GM12878 (cell line): ENCODE measurements around the gene RARB. TPM values are rescaled to one million over a fixed set of nuclear protein-coding genes. Genes with fewer than 3 reads are reported as not detected.

ENCODE experiments used
- ATAC-seq: fragments of 200-7000 bp; cut with Tn5 transposase; 3 replicates; pipeline ENCODE4 v1.9.1; 2020; ENCODE audit warnings: mild to moderate bottlenecking, moderate library complexity
- BruUV-seq: library from RNA; stranded (reverse); fragments of 400-500 nt; replicated peaks from 2 replicates; lab custom pipeline; 2021; lab: Mats Ljungman, UMichigan
- CTCF ChIA-PET: fragments of 300-600 bp; sonication (Branson Sonifier 250); formaldehyde crosslinking; extraction: SDS; loops from one replicate; lab custom pipeline; 2021; ENCODE audit warnings: inconsistent platforms; lab: Yijun Ruan, JAX
- POLR2A ChIA-PET: fragments of 350-600 bp; formaldehyde crosslinking; extraction: SDS; loops from one replicate; lab custom pipeline; 2021; ENCODE audit warnings: inconsistent platforms; lab: Charles Lee
- RAD21 ChIA-PET: fragments of 300-600 bp; sonication (Branson Sonifier 250); formaldehyde crosslinking; loops from one replicate; lab custom pipeline; 2023; ENCODE audit warnings: antibody characterized with exemption; ENCODE audit not compliant: unreplicated experiment; lab: Charles Lee
- SMC1A ChIA-PET: fragments of 300-600 bp; sonication (Branson Sonifier 250); formaldehyde crosslinking; loops from one replicate; lab custom pipeline; 2023; ENCODE audit not compliant: unreplicated experiment, uncharacterized antibody; lab: Charles Lee
- DNase-seq: peaks from one replicate; pipeline ENCODE4 v3.0.0-alpha.2; 2011; ENCODE audit warnings: low read depth, low spot score
- FAIRE-seq: peaks from 3 replicates; lab custom pipeline; 2011; peaks lifted over from hg19 to GRCh38; lab: Jason Lieb, UNC
- H2AFZ ChIP-seq: 2 replicates; pipeline ENCODE4 v1.6.0; 2011; ENCODE audit warnings: low read depth, low read length, control low read depth; ENCODE audit not compliant: control insufficient read depth
- H3K27ac ChIP-seq: 2 replicates; pipeline ENCODE4 v1.5.1; 2011; ENCODE audit warnings: control low read depth; ENCODE audit not compliant: control insufficient read depth, insufficient read depth
- H3K27me3 ChIP-seq, 2 experiments: replicated peaks in 1 of 2; 2 replicates each; pipeline versions ENCODE4 v1.6.0 to v1.6.1; 2011; ENCODE audit warnings: low read length in 1 of 2; ENCODE audit not compliant: control insufficient read depth in 2 of 2, insufficient read depth in 2 of 2
- H3K36me3 ChIP-seq, 2 experiments: 2 replicates each; pipeline ENCODE4 v1.5.1; 2011; ENCODE audit warnings: low read length in 1 of 2; ENCODE audit not compliant: control insufficient read depth in 2 of 2, insufficient read depth in 2 of 2
- H3K4me1 ChIP-seq: 2 replicates; pipeline ENCODE4 v1.6.1; 2011; ENCODE audit warnings: mild to moderate bottlenecking, low read length, moderate library complexity, mixed read lengths; ENCODE audit not compliant: control insufficient read depth, insufficient read depth
- H3K4me2 ChIP-seq: 2 replicates; pipeline ENCODE4 v1.6.0; 2011; ENCODE audit warnings: control low read depth; ENCODE audit not compliant: control insufficient read depth, insufficient read depth
- H3K4me3 ChIP-seq: fragments of 200-600 bp; sonication (generic); 2 replicates; pipeline ENCODE4 v1.5.1; 2016
- H3K79me2 ChIP-seq: 2 replicates; pipeline ENCODE4 v1.6.0; 2011; ENCODE audit warnings: low read length; ENCODE audit not compliant: control insufficient read depth, insufficient read depth
- H3K9ac ChIP-seq: 2 replicates; pipeline ENCODE4 v1.8.0; 2011; ENCODE audit warnings: low read length, control low read depth, mixed read lengths; ENCODE audit not compliant: control insufficient read depth, insufficient read depth
- H3K9me3 ChIP-seq: replicated peaks from 3 replicates; pipeline ENCODE4 v1.5.1; 2011; ENCODE audit warnings: mild to moderate bottlenecking, low read length; ENCODE audit not compliant: control insufficient read depth, insufficient read depth
- H4K20me1 ChIP-seq: 2 replicates; pipeline ENCODE4 v1.6.0; 2011; ENCODE audit not compliant: control insufficient read depth, insufficient read depth
- ATF7 ChIP-seq: fragments of 450-650 bp; IDR thresholded peaks from 2 replicates; pipeline ENCODE4 v1.6.1; 2016; ENCODE audit warnings: low read depth, mild to moderate bottlenecking
- BACH1 ChIP-seq: fragments of 450-650 bp; IDR thresholded peaks from 2 replicates; pipeline ENCODE4 v1.6.1; 2017; ENCODE audit warnings: mild to moderate bottlenecking, borderline replicate concordance
- BCL11A ChIP-seq: IDR thresholded peaks from 2 replicates; pipeline ENCODE4 v1.6.1; 2011; ENCODE audit warnings: low read depth, low read length
- BRCA1 ChIP-seq: IDR thresholded peaks from 2 replicates; pipeline ENCODE4 v1.6.1; 2011; ENCODE audit warnings: low read depth, low read length, improper control_type of control experiment
- ESRRA ChIP-seq: IDR thresholded peaks from 2 replicates; pipeline ENCODE4 v1.6.1; 2012; ENCODE audit warnings: mild to moderate bottlenecking, low read length, improper control_type of control experiment
- HCFC1 ChIP-seq: fragments of 150-350 bp; IDR thresholded peaks from 2 replicates; pipeline ENCODE4 v1.6.1; 2014; ENCODE audit warnings: low read length
- HDAC6 ChIP-seq: fragments of 200-600 bp; sonication (generic); IDR thresholded peaks from one replicate; pipeline ENCODE4 v1.8.0; 2017; ENCODE audit warnings: antibody characterized with exemption; ENCODE audit not compliant: unreplicated experiment
- LARP7 ChIP-seq: fragments of 450-650 bp; IDR thresholded peaks from 2 replicates; pipeline ENCODE4 v1.6.1; 2017; ENCODE audit warnings: mild to moderate bottlenecking
- RB1 ChIP-seq: fragments of 450-650 bp; formaldehyde crosslinking; IDR thresholded peaks from 2 replicates; pipeline ENCODE4 v1.6.1; 2017; ENCODE audit warnings: mild to moderate bottlenecking, borderline replicate concordance
- SRF ChIP-seq, 2 experiments: IDR thresholded peaks; 2 replicates each; pipeline ENCODE4 v1.6.1; 2011; ENCODE audit warnings: low read depth in 2 of 2, low read length in 2 of 2, mild to moderate bottlenecking in 1 of 2, moderate library complexity in 1 of 2
- TCF12 ChIP-seq: IDR thresholded peaks from 2 replicates; pipeline ENCODE4 v1.6.1; 2011; ENCODE audit warnings: low read depth, mild to moderate bottlenecking, low read length
- WGBS: methylation state at CpG from one replicate; pipeline ENCODE4 v1.1.6; 2016; ENCODE audit warnings: low lambda C conversion rate; ENCODE audit not compliant: insufficient replicate concordance, insufficient coverage; ENCODE audit errors: missing lambda C conversion rate; 5-methylcytosine and 5-hydroxymethylcytosine counted together
- in situ Hi-C: fragments of 300-500 bp; cut with MboI; formaldehyde crosslinking; loops from 9 replicates; pipeline ENCODE4 v1.14.3; 2018; ENCODE audit warnings: mixed read lengths
- intact Hi-C: fragments of 100-400 bp; cut with micrococcal nuclease; formaldehyde crosslinking; loops from one replicate; pipeline ENCODE4 v1.14.2; 2022; ENCODE audit not compliant: unreplicated experiment
- polyA plus RNA-seq, 11 experiments: library from polyadenylated mRNA; depleted of rRNA in 4 of 11; unstranded in 6 of 11; stranded (reverse) in 5 of 11; fragments of >200 nt; fragmentation: Nextera tagmentation in 4 of 11; fragmentation: Illumina TruSeq in 1 of 11; extraction: Ambion mirVana in 4 of 11; extraction: Trizol in 1 of 11; gene quantifications; 1 replicate in 1 of 11; 2 replicates in 10 of 11; pipeline versions ENCODE4 v1.2.1 to v1.2.3, GENCODE V29; 2011 to 2016; ENCODE audit warnings: inconsistent platforms in 2 of 11, missing spikeins in 2 of 11, low read depth in 1 of 11
- total RNA-seq, 4 experiments: library from RNA; depleted of rRNA in 3 of 4; stranded (reverse); fragments of >200 nt in 3 of 4; fragmentation: Illumina TruSeq in 1 of 4; extraction: Trizol in 1 of 4; gene quantifications; 2 replicates each; pipeline versions ENCODE4 v1.2.1 to v1.2.3, GENCODE V29; 2013 to 2021
- TF ChIP-seq, protein P1 (sequence below): IDR thresholded peaks from 2 replicates; pipeline ENCODE4 v1.6.1; 2011; ENCODE audit warnings: borderline replicate concordance, low read depth, mild to moderate bottlenecking, moderate library complexity, low read length; ENCODE audit not compliant: insufficient read depth, poor library complexity, severe bottlenecking

RARB gene
- total and polyA plus RNA-seq, 10 of the 15 experiments (the other 5 are each of a cell fraction or from before 2014, with no cell fraction given): 0.05 to 0.06 TPM; not detected in 8

DNA sequence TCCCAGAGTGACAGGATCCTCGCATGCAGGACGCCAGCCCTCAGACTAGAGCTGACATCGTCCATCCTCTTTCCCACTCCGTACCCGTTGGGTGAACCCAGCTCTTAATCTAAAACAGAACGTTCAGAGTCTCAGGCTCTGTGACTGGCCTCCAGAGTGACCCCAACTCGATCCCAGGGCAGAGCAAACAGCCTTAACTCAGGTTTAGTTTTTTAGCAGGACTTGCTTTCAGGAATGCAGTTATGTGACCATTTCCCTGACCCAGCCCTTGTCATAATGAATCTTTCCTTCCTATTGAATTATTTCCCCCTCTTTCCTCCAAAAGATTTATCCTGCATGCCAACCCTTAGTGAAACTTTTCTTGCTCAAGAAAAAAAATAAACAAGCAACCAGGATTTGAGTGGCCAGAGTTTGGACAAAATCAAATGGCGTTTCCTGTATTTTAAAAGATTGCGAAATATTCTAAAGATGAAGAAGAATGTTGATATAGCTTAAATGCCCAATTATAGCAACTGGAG, 47.8 kb upstream of the RARB start:
- ChIA-PET CTCF (no interaction called here), RAD21 (no interaction called here)
- WGBS: 10% methylated on average over 9 of the region's 9 CpGs
- no peak overlapping the region for H3K9ac ChIP-seq
- H3K4me2 ChIP-seq: no peak overlapping the region
- no peak for ATAC-seq
- no peaks in the 10 kb centered on the region for H3K79me2 ChIP-seq
- TF ChIP-seq ATF7: no peak
- TF ChIP-seq, all 136 proteins: peak for 0
- no TSS peak for BruUV-seq
- no peaks in the 10 kb centered on the region for H3K9me3 ChIP-seq
- no peaks in the 10 kb centered on the region for H3K36me3 ChIP-seq
- intact Hi-C loops: no loop called here
- H3K4me3 ChIP-seq: no peak overlapping the region
- SMC1A ChIA-PET: interaction anchor here (0.6 kb wide), 1 partner anchor 14 kb away, joined by 3 read pairs; no protein-coding TSS in a partner anchor
- POLR2A ChIA-PET: no interaction called here
- DNase-seq (no peak), FAIRE-seq (no peak)
- H3K4me1 ChIP-seq: no peaks in the 10 kb centered on the region
- no peaks in the 10 kb centered on the region for H4K20me1 ChIP-seq
- H2AFZ ChIP-seq: no peak overlapping the region
- in situ Hi-C loops: no loop called here
- no peak overlapping the region for H3K27ac ChIP-seq
- H3K27me3 ChIP-seq: no peaks in the 10 kb centered on the region

DNA sequence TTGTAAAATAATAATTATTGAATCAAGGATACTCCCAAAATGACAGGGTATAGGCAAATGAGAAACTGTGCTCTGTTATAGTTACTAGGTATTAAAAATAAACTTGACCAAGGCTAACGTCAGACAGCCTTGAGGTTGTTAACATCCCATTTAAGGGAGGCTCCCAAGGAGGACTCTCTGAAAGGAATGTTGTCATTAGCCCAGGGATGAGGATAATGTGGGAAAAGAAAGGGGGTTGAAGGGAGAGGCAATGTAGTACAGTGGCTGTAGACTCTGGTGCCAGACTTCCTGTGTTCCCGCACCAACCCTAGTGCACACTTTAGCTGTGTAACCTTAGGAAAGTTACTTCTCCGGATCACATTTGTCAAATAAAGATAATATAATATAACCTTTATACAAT, 47.0 kb upstream of the RARB start:
- ATAC-seq (no peak), FAIRE-seq (no peak), DNase-seq (no peak)
- ChIA-PET SMC1A (interaction anchor here (1.1 kb wide), 1 partner anchor 8 kb away, joined by 4 read pairs; no protein-coding TSS in a partner anchor), CTCF (no interaction called here), POLR2A (no interaction called here), RAD21 (no interaction called here)
- H3K4me1 ChIP-seq: no peaks in the 10 kb centered on the region
- H3K27me3 ChIP-seq: no peaks in the 10 kb centered on the region
- in situ Hi-C loops (no loop called here), intact Hi-C loops (no loop called here)
- H3K9ac ChIP-seq: no peak overlapping the region
- no peak overlapping the region for H3K4me2 ChIP-seq
- H2AFZ ChIP-seq: no peak overlapping the region
- H3K36me3 ChIP-seq: no peaks in the 10 kb centered on the region
- no peaks in the 10 kb centered on the region for H3K9me3 ChIP-seq
- H3K4me3 ChIP-seq: no peak overlapping the region
- TF ChIP-seq LARP7: no peak
- TF ChIP-seq BCL11A: no peak
- TF ChIP-seq BRCA1: no peak
- TF ChIP-seq RB1: no peak
- TF ChIP-seq HCFC1: no peak
- TF ChIP-seq HDAC6: no peak
- TF ChIP-seq BACH1: no peak
- TF ChIP-seq ESRRA: no peak
- TF ChIP-seq SRF (IDR thresholded peaks at IDR 0.05; ENCODE audit: low read depth in 2 of 2, low read length in 2 of 2): no peak
- TF ChIP-seq, protein P1, sequence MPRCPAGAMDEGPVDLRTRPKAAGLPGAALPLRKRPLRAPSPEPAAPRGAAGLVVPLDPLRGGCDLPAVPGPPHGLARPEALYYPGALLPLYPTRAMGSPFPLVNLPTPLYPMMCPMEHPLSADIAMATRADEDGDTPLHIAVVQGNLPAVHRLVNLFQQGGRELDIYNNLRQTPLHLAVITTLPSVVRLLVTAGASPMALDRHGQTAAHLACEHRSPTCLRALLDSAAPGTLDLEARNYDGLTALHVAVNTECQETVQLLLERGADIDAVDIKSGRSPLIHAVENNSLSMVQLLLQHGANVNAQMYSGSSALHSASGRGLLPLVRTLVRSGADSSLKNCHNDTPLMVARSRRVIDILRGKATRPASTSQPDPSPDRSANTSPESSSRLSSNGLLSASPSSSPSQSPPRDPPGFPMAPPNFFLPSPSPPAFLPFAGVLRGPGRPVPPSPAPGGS: no peak
- TF ChIP-seq TCF12: no peak
- no peaks in the 10 kb centered on the region for H4K20me1 ChIP-seq
- 80% methylated on average over 3 of the region's 3 CpGs for WGBS
- no TSS peak for BruUV-seq
- no peaks in the 10 kb centered on the region for H3K79me2 ChIP-seq
- no peak overlapping the region for H3K27ac ChIP-seq
